ENCODE data around the gene KRT36.

GRCh38 chr17:41492351-41492750 is 2.6 kb upstream of the KRT36 start:
- TF ChIP-seq EZH2 (IDR thresholded peaks at IDR 0.05) = no peak
- no peak for TF ChIP-seq CTCF (IDR thresholded peaks at IDR 0.05)

All from neural progenitor cell (in vitro differentiated cells).